Germinal center (tissue), 1 donor: ENCODE measurements around the gene SHISA6.

Experiments used
- DNase-seq: peaks from one replicate; pipeline ENCODE4 v3.0.0; 2012; ENCODE audit warnings: mixed read lengths, low spot score

SHISA6 gene

GRCh38 chr17:11353601-11354000 lies 112.6 kb downstream of the SHISA6 start:
- DNase-seq: no peak

- DNase-seq: no peak
Observed at GRCh38 chr17:11356371-11356770, 115.4 kb downstream of the SHISA6 start.

GRCh38 chr17:11363565-11364117 lies 122.6 kb downstream of the SHISA6 start:
- no peak for DNase-seq

- DNase-seq: no peak
Observed at GRCh38 chr17:11366272-11366850, 125.3 kb downstream of the SHISA6 start.

GRCh38 chr17:11369575-11369974 lies 128.6 kb downstream of the SHISA6 start:
- no peak for DNase-seq

GRCh38 chr17:11372692-11373091 lies 131.7 kb downstream of the SHISA6 start:
- no peak for DNase-seq

- no peak for DNase-seq
Observed at GRCh38 chr17:11378506-11378905, 137.5 kb downstream of the SHISA6 start.

GRCh38 chr17:11380761-11381160 lies 139.7 kb downstream of the SHISA6 start:
- no peak for DNase-seq

- DNase-seq: no peak
Observed at GRCh38 chr17:11383157-11383556, 142.1 kb downstream of the SHISA6 start.

- no peak for DNase-seq
Observed at GRCh38 chr17:11384131-11384530, 143.1 kb downstream of the SHISA6 start.

- no peak for DNase-seq
Observed at GRCh38 chr17:11387610-11388009, 146.6 kb downstream of the SHISA6 start.

- no peak for DNase-seq
Observed at GRCh38 chr17:11388054-11388453, 147.0 kb downstream of the SHISA6 start.

GRCh38 chr17:11389583-11389982 lies 148.6 kb downstream of the SHISA6 start:
- DNase-seq: no peak

GRCh38 chr17:11391134-11391533 lies 150.1 kb downstream of the SHISA6 start:
- no peak for DNase-seq

- DNase-seq: no peak
Observed at GRCh38 chr17:11404431-11405276, 163.6 kb downstream of the SHISA6 start.

GRCh38 chr17:11406716-11407115 lies 165.7 kb downstream of the SHISA6 start:
- no peak for DNase-seq

GRCh38 chr17:11412654-11413053 lies 171.6 kb downstream of the SHISA6 start:
- no peak for DNase-seq

GRCh38 chr17:11418342-11418741 lies 177.3 kb downstream of the SHISA6 start:
- DNase-seq: no peak

- no peak for DNase-seq
Observed at GRCh38 chr17:11430751-11431150, 189.7 kb downstream of the SHISA6 start.

GRCh38 chr17:11438673-11439072 lies 197.7 kb downstream of the SHISA6 start:
- no peak for DNase-seq

- DNase-seq: no peak
Observed at GRCh38 chr17:11441004-11441403, 200.0 kb downstream of the SHISA6 start.

- no peak for DNase-seq
Observed at GRCh38 chr17:11446316-11446715, 205.3 kb downstream of the SHISA6 start.

GRCh38 chr17:11454096-11454495 lies 213.1 kb downstream of the SHISA6 start:
- no peak for DNase-seq
